GM19455 (cell line): ENCODE results near the gene EXOC8.

Experiments
- ATAC-seq: cut with Tn5 transposase; IDR thresholded peaks from one replicate; pipeline ENCODE4 v1.9.1; 2021; ENCODE audit not compliant: unreplicated experiment

EXOC8 gene

GRCh38 chr1:231317306-231318014 is 20.2 kb downstream of the EXOC8 start:
- no peak for ATAC-seq

GRCh38 chr1:231315887-231316286 is 21.8 kb downstream of the EXOC8 start:
- ATAC-seq = peak; percentile 85

GRCh38 chr1:231313661-231314060 is 24.0 kb downstream of the EXOC8 start:
- no peak for ATAC-seq

- no peak for ATAC-seq
These were observed 25.2 kb downstream of the EXOC8 start for GRCh38 chr1:231312432-231312788.

- no peak for ATAC-seq
These were observed 25.8 kb downstream of the EXOC8 start for GRCh38 chr1:231311720-231312431.

GRCh38 chr1:231310391-231310934 is 27.2 kb downstream of the EXOC8 start:
- ATAC-seq = no peak

GRCh38 chr1:231301990-231302389 is 35.7 kb downstream of the EXOC8 start:
- ATAC-seq = no peak

GRCh38 chr1:231295938-231296337 is 41.7 kb downstream of the EXOC8 start:
- no peak for ATAC-seq

- ATAC-seq = no peak
These were observed 51.0 kb downstream of the EXOC8 start for GRCh38 chr1:231286603-231287002.

- ATAC-seq = no peak
These were observed 53.2 kb downstream of the EXOC8 start for GRCh38 chr1:231284441-231284840.
